ENCODE data around the gene FPR3. TPM values are rescaled to one million over a fixed set of nuclear protein-coding genes. Genes with fewer than 3 reads are reported as not detected.

Gene FPR3
- total RNA-seq, 2 experiments from 2014 or later: not detected

DNA sequence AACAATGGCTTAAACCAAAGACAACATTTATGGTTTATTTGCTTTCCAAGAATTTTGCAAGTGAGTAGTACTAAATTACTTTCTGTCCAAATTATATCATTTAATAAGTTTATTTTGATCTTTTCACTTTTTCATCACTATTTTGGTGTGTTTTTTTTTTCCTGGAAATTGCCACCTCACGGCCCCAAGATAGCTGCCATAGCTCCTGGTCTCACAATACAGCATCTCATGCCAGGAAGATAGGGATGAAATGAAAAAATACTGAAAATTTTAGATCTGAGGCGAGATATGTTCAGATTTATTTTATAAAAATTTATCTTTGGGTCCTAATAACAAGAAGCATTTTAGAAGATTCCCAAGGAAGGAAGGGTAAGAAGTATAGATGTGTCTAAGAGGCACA is 6.9 kb upstream of the FPR3 start:
- Mint-ChIP-seq H3K27ac (no peak overlapping the region), H3K27me3 (peaks cover 13% of the 10 kb centered on the region), H3K4me3 (no peak overlapping the region), H3K36me3 (ENCODE audit: low read depth) (no peaks in the 10 kb centered on the region), H3K9me3 (peaks cover 3% of the 10 kb centered on the region), H3K4me1 (ENCODE audit: low read depth) (no peaks in the 10 kb centered on the region)
- H3K4me3 ChIP-seq (ENCODE audit: low read length): no peak overlapping the region
- no peaks in the 10 kb centered on the region for H3K4me1 ChIP-seq (ENCODE audit: insufficient read depth, low read length)
- H3K27ac ChIP-seq (ENCODE audit: low read depth in 1 of 2, low read length in 2 of 2): no peak overlapping the region
- peaks cover 0 to 13% of the 10 kb centered on the region in 2 experiments for H3K9me3 ChIP-seq (ENCODE audit: control insufficient read depth in 1 of 2, insufficient read depth in 1 of 2, low read length in 2 of 2)
- intact Hi-C loops (cut with DNase I, micrococcal nuclease): no loop called here
- DNase-seq (no peak), ATAC-seq (ENCODE audit: poor library complexity) (no peak)
- H3K36me3 ChIP-seq (ENCODE audit: insufficient read depth, low read length): no peaks in the 10 kb centered on the region
- peaks cover 2 to 4% of the 10 kb centered on the region in 2 experiments for H3K27me3 ChIP-seq (ENCODE audit: control insufficient read depth in 1 of 2, insufficient read depth in 2 of 2, low read length in 2 of 2)
- TF ChIP-seq, protein P1, sequence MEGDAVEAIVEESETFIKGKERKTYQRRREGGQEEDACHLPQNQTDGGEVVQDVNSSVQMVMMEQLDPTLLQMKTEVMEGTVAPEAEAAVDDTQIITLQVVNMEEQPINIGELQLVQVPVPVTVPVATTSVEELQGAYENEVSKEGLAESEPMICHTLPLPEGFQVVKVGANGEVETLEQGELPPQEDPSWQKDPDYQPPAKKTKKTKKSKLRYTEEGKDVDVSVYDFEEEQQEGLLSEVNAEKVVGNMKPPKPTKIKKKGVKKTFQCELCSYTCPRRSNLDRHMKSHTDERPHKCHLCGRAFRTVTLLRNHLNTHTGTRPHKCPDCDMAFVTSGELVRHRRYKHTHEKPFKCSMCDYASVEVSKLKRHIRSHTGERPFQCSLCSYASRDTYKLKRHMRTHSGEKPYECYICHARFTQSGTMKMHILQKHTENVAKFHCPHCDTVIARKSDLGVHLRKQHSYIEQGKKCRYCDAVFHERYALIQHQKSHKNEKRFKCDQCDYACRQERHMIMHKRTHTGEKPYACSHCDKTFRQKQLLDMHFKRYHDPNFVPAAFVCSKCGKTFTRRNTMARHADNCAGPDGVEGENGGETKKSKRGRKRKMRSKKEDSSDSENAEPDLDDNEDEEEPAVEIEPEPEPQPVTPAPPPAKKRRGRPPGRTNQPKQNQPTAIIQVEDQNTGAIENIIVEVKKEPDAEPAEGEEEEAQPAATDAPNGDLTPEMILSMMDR (IDR thresholded peaks at IDR 0.05): no peak
- CTCF ChIA-PET: no interaction called here
- POLR2A ChIA-PET: no interaction called here

DNA sequence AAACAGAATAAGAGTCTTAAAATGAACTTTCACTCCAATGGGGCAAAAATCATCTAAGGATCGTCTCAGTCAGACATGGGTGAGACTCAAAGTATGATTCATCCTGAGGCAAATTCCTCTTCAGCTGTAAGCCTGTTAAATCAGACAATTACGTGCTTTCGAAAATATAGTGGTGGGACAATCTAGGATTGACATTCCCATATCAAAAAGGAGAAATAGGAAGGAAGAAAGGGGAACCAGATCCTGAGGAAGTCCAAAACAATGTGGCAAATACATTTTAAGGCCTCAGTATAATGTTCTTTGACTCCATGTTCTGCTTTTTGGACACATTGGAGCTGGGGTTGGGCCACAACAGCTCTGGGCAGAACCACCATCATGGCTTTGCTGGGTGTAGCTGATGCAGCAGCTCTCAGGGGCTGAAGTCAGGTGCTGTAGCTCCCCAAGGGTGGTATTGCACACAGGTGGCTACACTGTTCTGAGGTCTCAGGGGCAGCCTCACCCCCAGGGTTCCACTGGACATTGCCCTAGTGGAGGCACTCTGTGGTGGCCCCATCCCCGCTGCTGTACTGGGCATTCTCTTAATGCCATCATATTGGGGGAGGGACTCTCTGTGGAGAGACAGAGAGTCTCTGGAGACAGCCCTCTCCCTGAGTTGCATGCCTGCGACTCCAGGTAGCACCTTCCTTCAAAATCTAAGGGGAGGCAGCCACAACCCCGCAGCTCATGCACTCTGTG is 5.7 kb upstream of the FPR3 start:
- ChIA-PET POLR2A (no interaction called here), CTCF (no interaction called here)
- Histone ChIP-seq H3K27ac (ENCODE audit: low read depth in 1 of 2, low read length in 2 of 2) (no peak overlapping the region), H3K9me3 (ENCODE audit: control insufficient read depth in 1 of 2, insufficient read depth in 1 of 2, low read length in 2 of 2) (peaks cover 0 to 13% of the 10 kb centered on the region in 2 experiments), H3K36me3 (ENCODE audit: insufficient read depth, low read length) (no peaks in the 10 kb centered on the region), H3K4me1 (ENCODE audit: insufficient read depth, low read length) (no peaks in the 10 kb centered on the region), H3K27me3 (ENCODE audit: control insufficient read depth in 1 of 2, insufficient read depth in 2 of 2, low read length in 2 of 2) (peaks cover 2 to 4% of the 10 kb centered on the region in 2 experiments), H3K4me3 (ENCODE audit: low read length) (no peak overlapping the region)
- ATAC-seq (ENCODE audit: poor library complexity) (no peak), DNase-seq (peak in 2 of 14 experiments; percentile 21 to 28)
- TF ChIP-seq, protein P1 (IDR thresholded peaks at IDR 0.05): no peak
- intact Hi-C loops (cut with DNase I, micrococcal nuclease): no loop called here
- Mint-ChIP-seq H3K4me1 (ENCODE audit: low read depth) (no peaks in the 10 kb centered on the region), H3K36me3 (ENCODE audit: low read depth) (no peaks in the 10 kb centered on the region), H3K27ac (no peak overlapping the region), H3K9me3 (peaks cover 5% of the 10 kb centered on the region), H3K27me3 (peaks cover 13% of the 10 kb centered on the region), H3K4me3 (no peak overlapping the region)

- TF ChIP-seq, protein P1 (IDR thresholded peaks at IDR 0.05): no peak
- ATAC-seq (ENCODE audit: poor library complexity) (no peak), DNase-seq (no peak)
- Mint-ChIP-seq H3K36me3 (ENCODE audit: low read depth) (no peaks in the 10 kb centered on the region), H3K4me1 (ENCODE audit: low read depth) (no peaks in the 10 kb centered on the region), H3K4me3 (no peak overlapping the region), H3K27me3 (peaks cover 27% of the 10 kb centered on the region), H3K9me3 (peaks cover 9% of the 10 kb centered on the region), H3K27ac (no peak overlapping the region)
- H3K27ac ChIP-seq (ENCODE audit: low read depth in 1 of 2, low read length in 2 of 2): no peak overlapping the region
- POLR2A ChIA-PET: interaction anchor here (0.7 kb wide), 1 partner anchor 23 kb away, joined by 3 read pairs; no protein-coding TSS in a partner anchor
- H3K27me3 ChIP-seq (ENCODE audit: control insufficient read depth in 1 of 2, insufficient read depth in 2 of 2, low read length in 2 of 2): peaks cover 2 to 4% of the 10 kb centered on the region in 2 experiments
- H3K36me3 ChIP-seq (ENCODE audit: insufficient read depth, low read length): no peaks in the 10 kb centered on the region
- peaks cover 0 to 17% of the 10 kb centered on the region in 2 experiments for H3K9me3 ChIP-seq (ENCODE audit: control insufficient read depth in 1 of 2, insufficient read depth in 1 of 2, low read length in 2 of 2)
- H3K4me1 ChIP-seq (ENCODE audit: insufficient read depth, low read length): no peaks in the 10 kb centered on the region
- no peak overlapping the region for H3K4me3 ChIP-seq (ENCODE audit: low read length)
- CTCF ChIA-PET: no interaction called here
- intact Hi-C loops (cut with DNase I, micrococcal nuclease): no loop called here
Measured at GRCh38 chr19:51792932-51793331, 2.0 kb upstream of the FPR3 start.

Measured in CD4-positive, alpha-beta T cell (primary cell).